ENCODE measurements around the gene MSMO1. TPM values are rescaled to one million over a fixed set of nuclear protein-coding genes. Genes with fewer than 3 reads are reported as not detected.

Gene MSMO1
- total and polyA plus RNA-seq, 8 donors, result 5.6 to 19.5 (median 10.9) TPM

- FAIRE-seq (no peak), DNase-seq (no peak), ATAC-seq (peak in 2 of 4 donors; percentile 22 to 53)
- H3K36me3 ChIP-seq, result no peaks in the 10 kb centered on the region
- H3K9me3 ChIP-seq, result no peaks in the 10 kb centered on the region
- H3K4me1 ChIP-seq, result no peaks in the 10 kb centered on the region
- no peak overlapping the region for H3K4me3 ChIP-seq
- no peaks in the 10 kb centered on the region for H3K27me3 ChIP-seq
- H3K27ac ChIP-seq, result no peak overlapping the region
- TF ChIP-seq CTCF (IDR thresholded peaks at IDR 0.05), result no peak
- intact Hi-C loops (cut with DNase I), result loop anchor here in 1 of 3 donors (5.0 kb wide), 1 partner anchor 216 kb away; no protein-coding TSS in a partner anchor
- WGBS, 2 donors, result 43 to 56% methylated on average over 3 of the region's 3 CpGs
Measured at GRCh38 chr4:165347647-165348569, 20.4 kb downstream of the MSMO1 start.

GRCh38 chr4:165351359-165352130, 24.1 kb downstream of the MSMO1 start:
- FAIRE-seq (no peak), DNase-seq (no peak), ATAC-seq (no peak)
- Histone ChIP-seq H3K9me3 (no peaks in the 10 kb centered on the region), H3K27ac (no peak overlapping the region), H3K4me3 (no peak overlapping the region), H3K36me3 (no peaks in the 10 kb centered on the region), H3K27me3 (no peaks in the 10 kb centered on the region), H3K4me1 (no peaks in the 10 kb centered on the region)
- intact Hi-C loops (cut with DNase I), result no loop called here
- no peak for TF ChIP-seq CTCF (IDR thresholded peaks at IDR 0.05)
- WGBS, 2 donors, result 76 to 91% methylated on average over 5 of the region's 5 CpGs

- Histone ChIP-seq H3K27me3 (no peaks in the 10 kb centered on the region), H3K4me1 (no peaks in the 10 kb centered on the region), H3K9me3 (no peaks in the 10 kb centered on the region), H3K36me3 (no peaks in the 10 kb centered on the region), H3K4me3 (no peak overlapping the region), H3K27ac (no peak overlapping the region)
- intact Hi-C loops (cut with DNase I), result no loop called here
- 6 to 9% methylated on average over 2 of the region's 2 CpGs for WGBS, 2 donors
- peak in 1 of 4 donors; percentile 7 for TF ChIP-seq CTCF (IDR thresholded peaks at IDR 0.05)
- ATAC-seq (peak in 2 of 4 donors; percentile 64 to 69), FAIRE-seq (no peak), DNase-seq (no peak)
Measured at GRCh38 chr4:165355900-165356300, 28.4 kb downstream of the MSMO1 start.

GRCh38 chr4:165359506-165359905, 32.0 kb downstream of the MSMO1 start:
- Histone ChIP-seq H3K27ac (no peak overlapping the region), H3K4me1 (no peaks in the 10 kb centered on the region), H3K36me3 (no peaks in the 10 kb centered on the region), H3K4me3 (no peak overlapping the region), H3K27me3 (no peaks in the 10 kb centered on the region), H3K9me3 (no peaks in the 10 kb centered on the region)
- FAIRE-seq, result no peak
- TF ChIP-seq CTCF (IDR thresholded peaks at IDR 0.05), result no peak
- intact Hi-C loops (cut with DNase I), result no loop called here
- no peak for DNase-seq
- peak in 1 of 4 donors; percentile 64 for ATAC-seq
- 71 to 72% methylated on average over 2 of the region's 2 CpGs for WGBS, 2 donors
